NT2/D1 (cell line): ENCODE data around the gene THOP1.

Experiments used
- SUZ12 ChIP-seq: IDR thresholded peaks from 2 replicates; pipeline ENCODE4 v1.6.1; 2011; ENCODE audit not compliant: insufficient read length, insufficient read depth; ENCODE audit errors: extremely low read depth
- YY1 ChIP-seq: IDR thresholded peaks from 2 replicates; pipeline ENCODE4 v1.6.1; 2011; ENCODE audit not compliant: insufficient read length, insufficient read depth
- ZNF274 ChIP-seq: IDR thresholded peaks from 2 replicates; pipeline ENCODE4 v1.6.1; 2011; ENCODE audit warnings: mild to moderate bottlenecking, low read depth, low read length

DNA sequence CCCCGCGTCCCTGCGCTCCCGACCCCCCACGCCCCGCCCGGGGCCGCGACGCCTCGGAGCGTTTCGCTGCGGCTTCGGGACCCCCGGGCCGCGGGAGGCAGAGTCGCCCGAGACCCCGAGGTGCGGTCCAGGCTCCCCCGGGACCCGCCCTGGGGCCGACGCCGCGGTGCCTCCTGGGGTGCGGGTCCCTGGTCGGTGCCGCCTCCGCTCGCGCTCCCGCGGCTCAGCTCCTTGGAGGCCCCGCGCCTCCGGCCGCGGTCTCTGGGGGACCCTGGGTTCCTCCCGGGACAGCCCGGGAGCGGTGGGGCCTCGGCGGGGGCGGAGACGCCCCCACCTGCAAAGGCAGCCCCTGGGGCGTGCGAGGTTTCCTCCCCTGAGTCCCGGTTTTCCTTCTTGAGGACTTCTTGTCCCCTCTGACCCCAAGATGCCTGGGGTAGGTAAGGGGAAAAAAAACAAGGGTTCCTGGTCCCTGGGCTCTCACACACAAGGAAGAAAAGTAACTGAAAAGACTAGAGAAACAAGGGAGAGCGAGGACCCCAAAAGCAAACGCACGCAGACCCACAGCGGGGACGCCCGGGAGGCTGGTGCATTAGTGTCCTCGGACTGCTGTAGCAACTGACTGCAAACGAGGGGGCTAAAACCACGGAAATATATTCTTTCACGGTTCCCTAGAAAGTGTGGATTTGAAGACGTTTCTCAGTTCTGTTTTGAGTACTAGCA lies 56.7 kb downstream of the THOP1 start:
- TF ChIP-seq ZNF274: no peak
- TF ChIP-seq YY1: no peak
- TF ChIP-seq SUZ12: no peak
